Heart left ventricle (tissue), 13 donors: ENCODE results near the gene CDC20B.

Experiments
- CTCF ChIP-seq, 12 donors: fragments of 200-600 bp; sonication (generic) in 4 of 12; IDR thresholded peaks; one replicate each; pipeline versions ENCODE4 v1.5.0 to v1.8.0; 2018 to 2022; ENCODE audit warnings: antibody characterized with exemption in 12 of 12, mild to moderate bottlenecking in 5 of 12
- POLR2A ChIP-seq, 2 donors: fragments of 450-650 bp; IDR thresholded peaks; one replicate each; pipeline ENCODE4 v1.6.1; 2017; ENCODE audit warnings: antibody characterized with exemption in 2 of 2, mild to moderate bottlenecking in 2 of 2, moderate library complexity in 2 of 2
- donor health status: ischemic (EF 13 %, LVEDD 7.1; RV severe dilation, severe dysfunction).
- donor health status: DM: no; HTN: yes; CAD: no.
- donor health status: DM: no; HTN: no; CAD: no.
- donor health status: ischemic (EF 25% LVEDD 6.9; RV normal size, moderate dysfunction).
- donor health status: ischemic (EF 25% LVEDD 5.7; RV mildly dilated, moderate dysfunction).
- donor health status: ischemic (EF 35%, LVEDD 5.7; RV mildly dilated, moderate dysfunction).
- donor health status: nonischemic (EF 11% LVEDD 7.7; RV severe dilation, severe dysfunction).
- donor health status: DM: yes; HTN: yes; CAD: no.
- donor health status: PGD.
- donor health status: ischemic (EF 29% LVEDD 5.4; RV normal size, mild dysfunction).
- donor health status: nonischemic (EF 23%, LVEDD 6.1; RV moderate dilation, normal function).

- TF ChIP-seq CTCF (IDR thresholded peaks at IDR 0.05) (no peak), POLR2A (IDR thresholded peaks at IDR 0.05) (no peak)
These were observed 64.3 kb downstream of the CDC20B start for GRCh38 chr5:55108661-55109060.
